Right renal pelvis (tissue), 4 donors: ENCODE results near the gene NTSR2. TPM values are rescaled to one million over a fixed set of nuclear protein-coding genes. Genes with fewer than 3 reads are reported as not detected.

Source experiments
- DNase-seq, 4 donors: peaks; one replicate each; pipeline ENCODE4 v3.0.0-alpha.2; 2013; ENCODE audit warnings: low read depth in 4 of 4, low spot score in 3 of 4, missing footprints in 1 of 4
- polyA plus RNA-seq, 4 donors: library from polyadenylated mRNA; unstranded; fragments of 120-200 nt; gene quantifications; one replicate each; pipeline ENCODE4 v1.2.1, GENCODE V29; 2013; ENCODE audit not compliant: insufficient read length in 4 of 4

Gene NTSR2
- polyA plus RNA-seq, 4 donors: not detected

DNA sequence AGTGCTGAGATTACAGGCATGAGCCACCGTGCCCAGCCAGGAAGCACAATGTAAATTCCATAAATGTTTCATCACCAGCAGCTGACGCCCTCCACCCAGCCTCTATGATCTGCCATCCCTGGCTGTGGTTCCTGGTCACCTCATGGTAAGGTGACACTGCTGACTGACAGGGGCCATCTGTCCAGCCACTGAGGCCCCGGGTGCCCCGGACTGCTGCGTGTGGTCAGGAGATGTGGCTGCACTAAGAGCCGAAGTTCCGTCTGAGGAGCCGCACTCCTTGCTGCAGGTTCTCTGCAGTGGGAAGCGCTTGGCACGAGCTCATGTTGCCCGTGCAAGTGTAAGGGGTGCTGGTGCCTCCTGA lies 10.9 kb downstream of the NTSR2 start:
- DNase-seq: no peak

DNA sequence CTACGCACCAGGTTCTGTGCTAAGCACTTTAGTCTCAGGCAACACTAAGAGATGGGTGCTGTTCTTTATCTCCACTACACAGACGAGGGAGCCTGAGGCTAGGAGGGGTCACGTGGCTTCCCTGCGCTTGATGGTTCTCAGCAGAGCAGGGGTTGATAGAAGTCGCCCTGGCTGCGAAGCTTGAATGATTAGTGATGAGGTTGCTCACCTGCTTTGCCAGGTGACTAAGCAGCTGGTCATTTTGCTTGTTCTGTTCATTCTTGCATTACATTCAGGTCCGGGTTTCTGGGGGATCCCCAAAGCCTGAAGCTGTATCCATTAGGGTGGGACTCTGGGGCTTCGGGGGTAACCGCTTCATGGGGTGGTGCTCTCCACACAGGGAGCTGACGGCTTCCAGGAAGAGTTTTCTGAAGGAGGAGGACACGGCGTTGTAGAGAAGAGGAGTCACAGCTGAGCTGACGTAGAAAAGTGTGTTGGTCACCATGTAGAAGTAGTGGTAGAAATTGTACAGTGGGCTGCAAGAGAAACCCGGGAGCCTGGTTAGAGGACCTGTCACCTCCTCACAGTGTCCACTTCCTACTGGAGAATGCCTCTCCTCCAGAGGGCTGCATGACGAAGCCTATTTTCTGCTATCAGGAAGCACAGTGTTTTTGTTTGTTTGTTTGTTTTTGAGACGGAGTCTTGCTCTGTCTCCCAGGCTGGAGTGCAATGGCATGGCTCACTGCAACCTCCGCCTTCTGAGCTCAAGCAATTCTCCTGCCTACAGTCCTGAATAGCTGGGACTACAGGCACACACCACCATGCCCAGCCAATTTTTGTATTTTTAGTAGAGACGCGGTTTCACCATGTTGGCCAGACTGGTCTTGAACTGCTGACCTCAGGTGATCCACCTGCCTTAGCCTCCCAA lies 11.5 kb downstream of the NTSR2 start:
- no peak for DNase-seq

DNA sequence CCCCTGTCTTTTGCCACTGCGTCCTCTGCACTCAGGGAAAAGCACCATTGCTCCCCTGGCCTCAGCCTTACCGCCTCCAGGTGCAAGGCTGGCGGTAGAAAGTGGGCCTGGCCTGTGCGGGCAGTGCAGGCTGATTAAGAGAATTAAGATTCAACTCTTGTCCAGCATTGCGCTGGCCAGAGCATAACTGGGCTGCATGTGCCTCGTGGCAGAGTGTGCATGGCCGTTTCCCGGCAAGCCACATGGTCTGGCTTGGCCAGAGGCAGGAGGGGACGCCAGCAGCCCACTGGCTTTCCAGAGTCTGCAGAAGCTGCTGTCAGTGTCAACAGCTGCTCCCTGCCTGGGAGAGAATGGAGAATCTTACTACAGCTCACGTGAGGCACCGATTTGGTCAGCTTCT lies 12.3 kb downstream of the NTSR2 start:
- DNase-seq: no peak

DNA sequence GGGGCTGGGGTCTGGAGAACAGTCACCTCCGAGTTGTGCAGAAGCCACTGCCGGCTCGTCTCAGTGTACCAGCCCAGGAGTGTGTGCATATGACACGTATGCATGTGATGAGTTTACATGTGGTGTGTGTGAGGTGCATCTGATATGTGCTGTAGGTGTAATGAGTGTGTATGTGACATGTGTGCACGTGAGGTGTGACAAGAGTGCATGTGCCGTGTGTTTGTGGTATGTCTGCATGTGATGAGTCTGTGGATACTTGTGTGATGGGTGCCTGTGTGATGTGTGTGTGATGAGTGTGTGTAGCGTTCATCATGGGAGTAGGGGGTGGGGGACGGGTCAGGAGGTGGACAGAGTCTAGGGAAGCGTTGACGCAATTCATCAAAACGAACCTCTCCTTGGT lies 12.8 kb downstream of the NTSR2 start:
- DNase-seq: no peak

DNA sequence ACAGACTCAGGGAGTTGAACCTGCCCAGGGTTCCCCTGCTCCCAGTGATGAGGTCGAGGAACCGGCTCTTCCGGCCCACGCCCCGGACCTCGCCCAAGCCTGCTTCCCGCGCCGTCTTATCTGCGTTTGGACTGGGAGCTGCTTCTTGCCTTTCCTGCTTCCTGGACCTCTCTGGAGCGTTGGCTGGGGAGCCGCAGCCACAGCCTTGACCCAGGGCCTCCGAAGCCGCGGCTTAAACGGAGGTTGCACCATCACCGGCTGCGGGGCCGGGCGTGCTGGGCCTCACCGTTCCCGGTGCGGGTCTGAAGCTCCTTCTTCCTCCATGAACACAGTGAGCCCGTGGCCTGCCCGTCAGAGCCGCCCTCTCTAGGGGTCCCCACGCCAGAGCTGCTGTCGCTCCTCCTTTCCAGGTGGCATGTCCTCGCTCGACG lies 13.3 kb downstream of the NTSR2 start:
- DNase-seq: no peak

DNA sequence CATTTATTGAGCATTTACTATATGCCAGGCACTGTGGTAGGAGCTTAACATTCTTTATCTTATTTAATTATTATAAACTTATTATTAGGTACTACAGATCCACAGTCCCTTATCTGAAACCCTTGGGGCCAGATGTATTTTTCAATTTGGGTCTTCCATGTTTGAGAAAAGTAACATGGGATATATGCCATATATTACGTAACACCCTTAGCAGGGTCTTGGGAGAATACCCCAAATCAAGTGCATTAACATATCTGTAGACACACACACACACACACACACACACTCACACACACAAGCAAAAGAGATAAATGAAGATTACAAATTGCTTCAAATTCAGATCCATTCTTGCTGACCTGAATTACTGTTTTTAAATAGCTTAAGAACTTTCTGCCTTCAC lies 13.7 kb downstream of the NTSR2 start:
- no peak for DNase-seq

DNA sequence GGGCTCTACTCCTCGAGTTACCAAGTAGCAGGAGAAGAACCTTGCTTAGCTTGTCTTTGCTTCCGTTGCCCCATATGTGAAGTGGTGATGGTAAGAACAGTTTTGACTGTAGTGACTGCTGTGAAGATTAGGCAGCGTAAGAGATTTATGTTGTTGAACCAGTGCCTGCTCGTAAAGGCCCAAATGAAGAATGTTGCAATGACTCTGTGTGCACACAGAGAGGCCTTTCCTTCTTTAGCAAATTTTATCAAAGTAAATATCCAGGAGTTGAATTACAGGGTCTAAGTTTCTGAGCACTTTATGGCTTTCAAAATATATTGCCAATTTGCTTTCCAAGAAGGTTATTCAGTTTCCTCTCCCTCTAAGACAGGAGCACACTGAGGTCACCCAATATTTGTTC lies 14.5 kb downstream of the NTSR2 start:
- no peak for DNase-seq

DNA sequence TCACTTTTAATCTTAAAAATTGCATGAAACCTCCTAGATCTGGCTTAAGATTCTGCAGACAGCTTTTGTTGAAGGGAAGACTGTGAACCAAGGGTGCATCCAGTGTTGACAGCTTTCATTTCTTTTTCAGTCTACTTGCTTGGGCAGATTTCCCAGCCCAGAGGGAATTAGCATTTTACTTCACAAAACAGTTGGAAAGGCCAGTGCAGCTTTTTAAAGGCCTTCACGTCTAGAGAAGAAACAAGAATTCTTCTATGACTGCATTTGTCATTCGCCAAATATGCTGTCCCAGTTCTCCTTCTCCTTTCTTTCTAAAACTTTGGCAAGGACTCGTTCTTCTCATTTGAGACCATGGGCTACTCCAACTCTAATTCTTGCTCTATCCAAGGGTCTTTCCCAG lies 17.4 kb downstream of the NTSR2 start:
- DNase-seq: no peak

DNA sequence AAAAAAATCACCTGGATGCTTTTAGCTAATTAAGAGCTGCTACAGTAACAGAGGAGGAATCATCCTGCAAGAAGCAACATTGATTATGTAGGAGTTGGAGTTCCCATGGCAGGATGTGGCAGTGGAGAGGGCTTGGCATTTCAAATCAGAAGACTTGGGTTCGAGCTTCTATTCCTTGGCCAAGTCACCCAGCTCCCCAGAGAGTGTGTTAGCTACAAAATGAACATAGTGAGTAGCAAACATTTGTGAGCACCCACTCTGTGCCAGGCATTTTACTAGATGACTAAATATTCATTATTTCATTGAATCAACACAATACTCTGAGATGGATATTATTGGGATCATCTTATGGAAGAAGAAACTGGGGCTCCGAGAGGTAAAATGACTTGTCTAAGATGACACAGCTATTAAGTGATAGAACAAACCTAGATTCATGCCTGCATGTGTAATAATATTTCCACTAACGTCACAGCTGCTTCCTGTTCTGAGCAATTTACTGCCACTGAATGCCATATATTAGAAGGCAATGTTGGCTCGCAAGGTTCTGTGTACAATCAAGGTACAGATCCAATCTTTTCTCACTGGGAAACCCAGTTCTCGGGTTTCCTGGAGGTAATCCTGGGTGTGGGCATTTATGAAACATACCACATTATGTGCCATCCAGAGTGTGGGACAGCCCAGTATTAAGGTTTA lies 18.0 kb downstream of the NTSR2 start:
- no peak for DNase-seq

DNA sequence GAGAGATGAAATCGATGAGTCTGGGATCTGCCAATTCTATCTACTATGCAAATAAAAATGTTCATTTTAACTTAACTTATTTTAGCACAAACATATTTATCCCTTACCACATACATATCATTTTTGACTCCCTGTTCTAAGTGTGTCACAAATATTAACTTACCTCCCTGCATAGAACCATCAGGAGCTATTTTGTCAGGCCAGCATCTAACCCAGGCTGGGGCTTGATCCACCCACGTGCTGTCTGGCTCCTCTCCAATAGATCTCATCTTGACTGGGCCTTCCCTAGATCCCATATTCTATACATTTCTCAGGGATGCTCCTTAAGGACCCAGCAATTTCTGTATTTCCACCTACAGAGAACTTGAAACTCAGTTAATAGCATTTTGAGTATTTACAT lies 20.9 kb downstream of the NTSR2 start:
- no peak for DNase-seq

DNA sequence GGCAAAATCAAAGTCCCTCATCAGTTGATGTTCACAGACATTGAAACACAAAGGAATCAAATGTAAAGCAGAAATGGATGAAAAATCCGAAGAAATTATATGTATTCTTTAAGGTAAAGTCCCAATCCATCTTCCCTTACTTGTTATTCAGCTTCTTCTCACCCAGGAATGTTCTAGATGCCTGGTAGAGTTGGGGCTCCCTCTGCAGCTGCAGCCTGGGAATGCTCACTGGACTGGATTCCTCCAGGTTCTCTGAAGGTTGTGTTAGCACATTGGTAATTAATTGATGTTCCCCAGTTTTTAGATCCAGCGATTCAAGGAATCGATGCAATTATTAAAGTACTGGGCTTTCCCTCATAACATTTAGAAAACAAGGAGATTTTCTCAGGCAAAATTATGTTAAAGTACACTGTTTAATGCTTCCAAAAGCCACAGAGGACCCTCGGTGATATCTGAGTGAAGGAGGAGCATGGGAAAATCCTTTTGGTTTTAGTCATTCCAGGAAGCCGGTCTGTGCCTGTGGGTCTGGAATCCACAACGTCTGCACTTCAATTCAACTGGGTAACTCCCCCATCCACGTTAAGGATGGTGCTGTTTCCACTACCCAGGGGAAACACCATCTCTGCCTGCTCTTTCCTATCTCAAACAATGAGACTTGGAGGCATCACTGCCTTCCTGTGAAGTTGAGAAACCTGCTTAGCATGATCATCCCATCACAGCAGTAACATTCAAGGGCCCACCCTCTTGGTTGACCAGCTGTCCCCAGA lies 22.0 kb downstream of the NTSR2 start:
- no peak for DNase-seq

DNA sequence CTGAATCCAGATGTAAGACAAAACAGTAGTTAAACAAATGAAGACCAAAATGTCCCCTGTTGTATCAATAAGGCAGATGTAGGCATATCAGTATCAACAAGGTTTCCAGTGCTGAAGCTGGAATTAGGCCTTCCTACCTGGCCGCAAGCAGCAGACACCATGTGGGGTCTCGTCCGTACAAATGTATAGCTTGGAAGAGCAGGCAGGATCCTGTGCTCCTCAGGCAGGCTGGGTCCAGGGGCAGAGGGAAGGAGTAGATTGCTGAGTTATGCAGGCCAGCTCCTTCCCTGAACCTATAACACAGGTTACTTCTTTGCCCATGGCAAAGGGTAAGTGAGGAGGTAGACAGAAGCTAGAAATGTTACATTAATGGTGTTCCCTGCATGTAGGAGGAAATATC lies 23.5 kb downstream of the NTSR2 start:
- no peak for DNase-seq

DNA sequence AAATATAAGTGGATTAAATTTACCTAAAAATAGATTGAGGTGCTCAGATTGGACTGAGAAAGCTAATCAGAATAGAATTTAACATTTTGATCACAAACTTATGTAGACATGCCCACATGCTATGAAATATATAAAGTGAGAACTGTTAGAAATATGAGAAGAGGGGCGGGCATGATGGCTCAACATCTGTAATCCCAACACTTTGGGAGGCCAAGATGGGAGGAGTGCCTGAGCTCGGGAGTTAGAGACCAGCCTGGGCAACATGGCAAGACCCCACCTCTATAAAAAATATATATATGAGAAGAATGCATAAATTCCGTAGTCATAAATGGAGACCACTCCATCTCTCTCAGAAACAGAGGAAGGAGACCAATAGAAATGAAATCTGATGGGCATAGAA lies 25.7 kb downstream of the NTSR2 start:
- DNase-seq: no peak

DNA sequence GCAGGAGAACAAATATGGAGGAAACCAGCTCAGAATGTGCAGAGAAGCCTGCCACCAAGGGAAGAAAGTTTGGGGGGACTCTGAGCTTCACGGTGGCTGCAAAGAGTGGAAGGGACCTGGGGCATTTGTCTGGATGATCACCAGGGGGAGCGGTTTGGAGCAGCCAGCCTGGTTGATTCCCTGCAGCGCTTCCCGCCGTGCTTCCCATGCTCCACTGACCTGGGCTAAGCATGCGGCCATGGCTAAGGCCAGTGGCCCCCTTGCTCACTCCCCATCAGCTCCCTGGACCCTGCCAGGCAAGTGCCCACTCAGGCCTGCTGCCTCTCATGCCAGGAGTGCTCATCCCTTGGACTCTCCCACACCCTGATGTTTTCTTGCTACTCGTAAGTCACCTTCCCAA lies 27.0 kb downstream of the NTSR2 start:
- DNase-seq: no peak

DNA sequence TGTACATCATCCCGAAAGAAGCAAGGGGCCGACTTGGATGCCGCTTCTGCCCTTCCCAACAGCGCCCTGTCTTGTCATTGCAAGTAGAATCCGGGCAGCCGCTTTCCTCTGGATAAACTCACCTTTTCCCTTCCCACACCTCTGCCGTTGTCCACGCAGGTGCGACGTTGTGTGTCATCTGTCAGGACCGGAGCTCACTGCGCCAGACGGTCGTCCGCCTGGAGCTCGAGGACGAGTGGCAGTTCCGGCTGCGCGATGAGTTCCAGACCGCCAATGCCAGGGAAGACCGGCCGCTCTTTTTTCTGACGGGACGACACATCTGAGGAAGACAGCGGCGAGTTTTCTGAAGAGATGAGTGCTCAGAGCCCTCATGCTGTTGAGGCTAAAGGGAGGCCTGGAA lies 29.9 kb downstream of the NTSR2 start:
- no peak for DNase-seq

DNA sequence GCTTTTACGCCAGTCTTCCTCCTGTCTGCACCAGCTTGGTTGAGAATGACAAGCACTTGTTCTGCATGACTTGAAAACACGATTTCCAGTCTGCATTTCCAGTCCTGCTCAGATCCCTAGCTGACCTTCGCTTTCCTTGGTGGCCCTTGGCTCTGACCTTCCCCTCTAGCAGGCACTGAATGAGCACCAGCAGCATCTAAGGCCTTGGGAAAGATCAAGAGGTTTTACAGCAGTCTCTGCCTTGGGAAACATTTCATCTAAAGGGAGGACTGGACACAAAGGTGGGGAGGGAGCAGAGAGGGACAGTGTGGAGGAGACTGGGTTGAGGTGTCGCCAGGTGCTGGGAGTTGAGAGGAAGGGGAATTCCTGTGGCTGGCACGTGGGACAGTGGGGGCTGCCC lies 30.5 kb downstream of the NTSR2 start:
- no peak for DNase-seq

DNA sequence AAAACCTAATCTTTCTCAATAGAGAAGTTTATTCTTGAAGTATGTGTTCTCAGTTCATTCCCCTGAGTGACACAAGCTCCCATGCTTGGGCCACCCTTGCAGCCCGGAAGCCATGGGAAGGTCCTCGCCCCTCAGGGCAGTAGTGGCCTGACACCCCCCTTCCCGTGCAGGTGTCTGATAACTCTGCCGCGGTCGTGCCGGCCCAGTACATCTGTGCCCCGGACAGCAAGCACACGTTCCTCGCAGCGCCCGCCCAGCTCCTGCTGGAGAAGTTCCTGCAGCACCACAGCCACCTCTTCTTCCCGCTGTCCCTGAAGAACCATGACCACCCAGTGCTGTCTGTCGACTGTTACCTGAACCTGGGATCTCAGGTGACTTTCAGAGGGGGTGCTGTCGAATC lies 32.4 kb downstream of the NTSR2 start:
- no peak for DNase-seq

DNA sequence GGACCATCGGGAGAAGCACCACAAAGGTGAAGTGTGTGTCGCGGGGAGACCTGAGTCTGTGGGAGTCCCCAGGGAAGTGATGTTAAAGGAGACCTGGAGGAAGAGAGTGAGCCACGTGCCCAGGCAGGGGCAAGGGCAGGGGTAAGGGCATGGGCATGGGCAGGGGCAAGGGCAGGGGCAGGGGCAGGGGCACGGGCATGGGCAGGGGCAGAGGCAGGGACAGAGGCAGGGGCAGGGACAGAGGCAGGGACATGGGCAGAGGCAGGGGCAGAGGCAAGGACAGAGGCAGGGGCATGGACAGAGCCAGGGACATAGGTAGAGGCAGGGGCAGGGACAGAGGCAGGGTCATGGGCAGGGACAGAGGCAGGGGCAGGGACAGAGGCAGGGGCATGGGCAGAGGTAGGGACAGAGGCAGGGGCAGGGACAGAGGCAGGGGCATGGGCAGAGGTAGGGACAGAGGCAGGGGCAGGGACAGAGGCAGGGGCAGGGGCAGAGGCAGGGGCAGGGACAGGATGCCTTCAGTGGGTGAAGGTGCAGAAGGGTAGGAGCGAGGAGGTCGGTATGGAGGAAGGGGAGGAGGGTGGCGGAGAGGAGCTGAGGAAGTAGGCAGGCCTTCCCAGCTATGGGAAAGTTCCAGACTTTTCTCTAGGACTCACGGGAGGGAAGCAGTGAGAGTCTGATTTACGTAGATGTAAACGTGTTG lies 33.3 kb downstream of the NTSR2 start:
- DNase-seq: no peak

DNA sequence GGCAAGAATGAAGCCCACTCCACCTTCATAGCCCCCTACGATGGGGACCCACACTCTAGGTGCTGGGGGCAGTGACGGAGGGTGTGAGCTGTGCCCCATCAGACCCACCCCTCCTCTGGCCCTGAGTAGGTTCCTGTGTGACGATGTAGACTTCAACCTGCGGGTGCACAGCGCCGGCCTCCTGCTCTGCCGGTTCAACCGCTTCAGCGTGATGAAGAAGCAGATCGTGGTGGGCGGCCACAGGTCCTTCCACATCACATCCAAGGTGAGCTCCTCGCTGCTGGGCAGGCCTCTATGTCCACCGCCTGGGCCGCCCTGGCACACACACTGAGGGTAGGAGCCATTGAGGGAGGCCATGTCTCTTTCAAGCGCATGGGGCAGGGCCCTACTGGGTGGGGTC lies 34.9 kb downstream of the NTSR2 start:
- DNase-seq: no peak

DNA sequence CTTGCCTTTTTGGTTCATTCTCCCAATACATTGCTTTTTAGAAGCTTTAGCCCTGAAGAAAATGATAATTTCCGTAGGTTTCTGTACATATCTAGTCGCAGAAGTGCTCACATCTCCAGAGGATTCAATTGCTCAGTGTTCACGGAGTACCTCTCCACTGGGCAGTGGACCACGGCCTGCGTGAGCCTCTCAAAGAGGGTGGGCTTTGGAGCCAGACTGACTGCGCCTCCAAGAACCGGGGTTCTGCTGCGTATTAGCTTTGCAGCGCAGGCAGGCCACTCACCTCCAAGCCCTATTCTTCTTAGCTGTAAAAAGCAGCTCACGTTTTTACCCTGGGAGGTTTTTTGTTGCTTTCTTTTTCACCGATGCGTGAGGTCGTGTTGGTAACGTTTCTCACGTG lies 35.4 kb downstream of the NTSR2 start:
- DNase-seq: no peak

DNA sequence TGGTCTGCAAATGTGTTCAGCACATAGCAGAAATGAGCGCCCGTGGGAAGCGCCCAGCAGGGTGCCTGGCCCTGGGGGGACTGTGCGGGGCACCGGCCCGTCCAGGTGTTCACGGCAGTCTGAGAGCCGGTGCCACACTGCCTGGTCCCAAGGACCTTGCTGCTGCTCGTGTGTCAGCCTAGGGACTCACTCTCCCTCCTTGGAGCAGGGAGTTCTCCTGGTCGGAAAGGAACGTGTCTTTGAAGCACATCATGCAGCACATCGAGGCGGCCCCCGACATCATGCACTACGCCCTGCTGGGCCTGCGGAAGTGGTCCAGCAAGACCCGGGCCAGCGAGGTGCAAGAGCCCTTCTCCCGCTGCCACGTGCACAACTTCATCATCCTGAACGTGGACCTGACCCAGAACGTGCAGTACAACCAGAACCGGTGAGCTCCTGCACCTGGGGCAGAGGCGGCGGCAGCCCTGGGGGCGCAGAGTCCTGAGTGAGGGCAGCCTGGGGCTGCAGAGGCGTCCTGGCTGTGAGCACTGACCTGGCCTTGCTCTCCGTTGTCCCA lies 36.0 kb downstream of the NTSR2 start:
- no peak for DNase-seq
